GM18511 (cell line): ENCODE results near the gene ERCC1.
A peak's percentile ranks its signal among the peaks of the same experiment; 100 is the strongest.

Experiments used
- ATAC-seq: cut with Tn5 transposase; IDR thresholded peaks from one replicate; pipeline ENCODE4 v1.9.1; 2021; ENCODE audit warnings: mild to moderate bottlenecking, moderate library complexity; ENCODE audit not compliant: unreplicated experiment

The ERCC1 gene

DNA sequence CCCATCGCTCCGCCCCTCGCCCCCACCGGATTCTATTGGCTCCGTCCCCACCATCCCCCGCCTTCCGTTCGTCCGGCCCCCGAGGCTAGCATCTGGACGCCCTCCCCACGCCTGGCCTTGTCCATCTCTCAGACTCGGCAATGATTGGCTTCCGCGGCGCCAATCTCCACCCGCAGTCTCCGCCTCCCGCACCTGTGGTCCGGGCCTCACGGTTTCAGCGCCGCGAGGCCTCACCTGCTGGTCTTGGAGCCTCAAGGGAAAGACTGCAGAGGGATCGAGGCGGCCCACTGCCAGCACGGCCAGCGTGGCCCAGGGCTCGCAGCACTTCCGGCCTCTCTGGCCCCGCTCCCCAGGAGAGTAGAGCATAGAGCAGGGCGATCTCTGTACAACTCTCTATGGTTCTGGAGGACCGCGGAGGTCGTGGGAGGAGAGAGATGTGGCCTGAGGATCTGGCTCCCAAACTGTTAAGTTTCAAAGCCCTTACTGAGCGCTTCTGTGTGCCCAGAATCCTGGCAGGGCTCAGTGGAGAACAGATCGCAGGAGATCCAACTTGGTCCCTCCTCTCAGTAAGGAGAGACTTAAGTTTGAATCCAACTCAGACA, at the start of gene ERCC1:
TSS of gene ERCC1 (minus strand) at position 329 of the 602 bp plus-strand sequence. CDS start 543 bp downstream, outside the sequence.
- ATAC-seq: peak; percentile 63

DNA sequence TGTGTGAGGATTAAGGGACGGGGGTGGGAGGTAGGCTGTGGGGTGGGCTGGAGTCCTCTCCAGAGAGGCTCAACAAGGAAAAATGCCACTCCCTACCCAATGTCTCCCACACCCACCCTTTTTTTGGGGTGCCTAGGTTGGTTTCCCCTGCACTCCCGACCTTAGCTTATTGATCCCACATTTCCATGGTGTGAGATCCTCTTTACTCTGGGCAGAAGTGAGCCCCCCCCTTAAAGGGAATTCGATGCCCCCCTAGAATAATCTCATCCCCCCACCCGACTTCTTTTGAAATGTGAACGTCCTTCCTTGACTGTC, 49.6 kb upstream of the ERCC1 start:
- ATAC-seq: no peak

DNA sequence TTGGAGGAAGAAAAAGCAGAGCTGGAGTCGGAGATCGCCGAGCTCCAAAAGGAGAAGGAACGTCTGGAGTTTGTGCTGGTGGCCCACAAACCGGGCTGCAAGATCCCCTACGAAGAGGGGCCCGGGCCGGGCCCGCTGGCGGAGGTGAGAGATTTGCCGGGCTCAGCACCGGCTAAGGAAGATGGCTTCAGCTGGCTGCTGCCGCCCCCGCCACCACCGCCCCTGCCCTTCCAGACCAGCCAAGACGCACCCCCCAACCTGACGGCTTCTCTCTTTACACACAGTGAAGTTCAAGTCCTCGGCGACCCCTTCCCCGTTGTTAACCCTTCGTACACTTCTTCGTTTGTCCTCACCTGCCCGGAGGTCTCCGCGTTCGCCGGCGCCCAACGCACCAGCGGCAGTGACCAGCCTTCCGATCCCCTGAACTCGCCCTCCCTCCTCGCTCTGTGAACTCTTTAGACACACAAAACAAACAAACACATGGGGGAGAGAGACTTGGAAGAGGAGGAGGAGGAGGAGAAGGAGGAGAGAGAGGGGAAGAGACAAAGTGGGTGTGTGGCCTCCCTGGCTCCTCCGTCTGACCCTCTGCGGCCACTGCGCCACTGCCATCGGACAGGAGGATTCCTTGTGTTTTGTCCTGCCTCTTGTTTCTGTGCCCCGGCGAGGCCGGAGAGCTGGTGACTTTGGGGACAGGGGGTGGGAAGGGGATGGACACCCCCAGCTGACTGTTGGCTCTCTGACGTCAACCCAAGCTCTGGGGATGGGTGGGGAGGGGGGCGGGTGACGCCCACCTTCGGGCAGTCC, 49.0 kb upstream of the ERCC1 start:
- no peak for ATAC-seq

DNA sequence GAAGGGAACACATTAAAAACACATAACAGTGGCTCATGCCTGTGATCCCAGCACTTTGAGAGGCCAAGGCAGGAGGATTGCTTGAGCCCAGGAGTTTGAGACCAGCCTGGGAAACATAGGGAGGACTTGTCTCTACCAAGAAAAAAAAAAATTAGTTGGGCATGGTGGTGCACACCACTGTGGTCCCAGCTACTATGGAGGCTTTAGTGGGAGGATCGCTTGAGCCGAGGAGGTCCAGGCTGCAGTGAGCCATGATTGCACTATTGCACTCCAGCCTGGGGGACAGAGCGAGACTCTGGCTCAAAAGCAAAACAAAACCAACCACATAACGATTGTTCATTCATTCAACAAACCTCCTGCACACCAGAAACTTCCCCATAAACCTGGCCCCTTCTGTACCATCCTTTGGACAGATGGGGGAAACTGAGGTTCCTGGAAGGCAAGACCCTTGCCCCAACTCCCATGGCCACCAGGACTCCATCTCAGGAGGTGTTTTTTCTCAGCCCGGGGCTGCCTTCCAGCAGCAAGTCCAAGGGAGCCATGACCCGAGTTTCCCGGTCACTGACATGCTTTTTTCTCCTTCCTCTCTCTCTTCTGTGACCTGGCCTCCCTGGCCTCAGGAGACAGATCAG, 48.3 kb upstream of the ERCC1 start:
- ATAC-seq: no peak

DNA sequence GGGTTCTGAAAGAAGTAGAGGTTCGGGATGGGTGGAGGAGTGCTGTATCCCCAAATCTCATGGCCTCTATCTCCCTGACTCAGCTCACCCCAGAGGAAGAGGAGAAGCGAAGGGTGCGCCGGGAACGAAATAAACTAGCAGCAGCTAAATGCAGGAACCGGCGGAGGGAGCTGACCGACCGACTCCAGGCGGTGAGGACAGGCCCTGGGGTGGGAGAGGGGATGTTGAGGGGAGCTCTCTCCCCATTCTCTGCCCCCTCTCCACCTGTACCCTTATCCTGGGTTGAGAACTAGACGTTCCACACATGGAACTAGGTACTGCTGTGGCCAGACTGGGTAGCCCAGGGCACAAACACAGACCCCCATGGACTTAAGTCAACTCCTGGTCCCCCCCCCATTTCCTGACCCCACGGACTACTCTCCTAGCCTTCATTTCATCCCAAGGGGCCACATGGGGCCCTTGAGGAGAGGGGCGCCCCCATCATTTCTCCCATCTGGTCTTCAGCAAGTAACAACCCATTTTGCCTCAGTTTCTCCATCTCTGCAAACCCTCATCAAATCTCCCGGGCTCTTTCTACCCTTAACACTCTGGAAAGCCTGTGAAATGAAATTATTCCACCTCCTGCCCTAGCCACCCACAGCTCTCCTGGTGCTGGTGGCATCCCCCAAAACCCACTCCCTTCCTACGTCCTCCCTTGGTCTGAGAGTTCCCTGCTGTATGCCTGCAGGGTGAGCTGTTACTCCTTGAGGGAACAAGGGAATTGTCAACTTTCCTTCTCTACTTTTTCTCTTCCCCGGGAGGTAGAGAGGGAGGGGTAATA, 47.6 kb upstream of the ERCC1 start:
- no peak for ATAC-seq

DNA sequence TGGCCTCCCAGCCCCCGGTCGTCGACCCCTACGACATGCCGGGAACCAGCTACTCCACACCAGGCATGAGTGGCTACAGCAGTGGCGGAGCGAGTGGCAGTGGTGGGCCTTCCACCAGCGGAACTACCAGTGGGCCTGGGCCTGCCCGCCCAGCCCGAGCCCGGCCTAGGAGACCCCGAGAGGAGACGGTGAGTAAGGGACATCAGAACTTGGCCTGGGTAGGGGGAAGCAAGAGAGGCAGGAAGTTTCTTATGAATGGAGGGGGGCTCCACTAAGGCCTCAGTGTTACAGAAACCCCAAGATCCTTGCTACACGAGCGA, 47.0 kb upstream of the ERCC1 start:
- ATAC-seq: no peak

DNA sequence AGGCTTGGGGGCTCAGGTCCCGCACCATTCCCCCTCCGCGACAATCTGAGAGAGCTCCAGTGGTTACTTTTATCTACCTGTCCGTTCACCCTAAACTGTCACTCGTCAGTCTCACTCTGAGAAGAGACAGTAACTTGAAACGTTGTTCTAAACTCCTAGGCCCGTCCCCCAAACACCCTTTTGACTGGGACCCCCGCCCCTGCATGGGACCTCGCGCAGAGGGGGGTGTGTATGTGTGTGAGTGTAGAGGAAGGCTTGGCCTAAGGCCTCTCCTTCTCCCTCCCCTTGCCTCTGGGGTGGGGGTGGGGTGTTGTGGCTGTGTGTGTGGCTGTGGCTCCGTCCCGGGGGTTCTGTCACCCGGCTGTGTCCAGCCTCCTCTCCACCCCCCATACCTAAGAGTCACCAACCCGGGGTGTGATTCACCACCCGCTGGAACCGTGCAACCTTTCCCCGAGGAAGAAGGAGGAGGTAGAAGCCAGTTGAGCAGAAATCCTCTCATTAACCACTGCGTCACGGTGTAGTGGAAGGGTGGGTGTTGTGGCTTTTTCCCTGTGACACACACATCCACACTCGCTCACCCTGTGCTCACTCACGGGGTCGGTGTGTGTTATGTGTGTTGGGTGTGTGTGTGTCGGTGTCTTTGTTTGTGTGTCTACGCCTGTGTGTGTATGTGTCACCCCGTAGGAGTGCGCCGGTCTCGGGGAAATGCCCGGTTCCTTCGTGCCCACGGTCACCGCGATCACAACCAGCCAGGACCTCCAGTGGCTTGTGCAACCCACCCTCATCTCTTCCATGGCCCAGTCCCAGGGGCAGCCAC, 46.4 kb upstream of the ERCC1 start:
- ATAC-seq: no peak

DNA sequence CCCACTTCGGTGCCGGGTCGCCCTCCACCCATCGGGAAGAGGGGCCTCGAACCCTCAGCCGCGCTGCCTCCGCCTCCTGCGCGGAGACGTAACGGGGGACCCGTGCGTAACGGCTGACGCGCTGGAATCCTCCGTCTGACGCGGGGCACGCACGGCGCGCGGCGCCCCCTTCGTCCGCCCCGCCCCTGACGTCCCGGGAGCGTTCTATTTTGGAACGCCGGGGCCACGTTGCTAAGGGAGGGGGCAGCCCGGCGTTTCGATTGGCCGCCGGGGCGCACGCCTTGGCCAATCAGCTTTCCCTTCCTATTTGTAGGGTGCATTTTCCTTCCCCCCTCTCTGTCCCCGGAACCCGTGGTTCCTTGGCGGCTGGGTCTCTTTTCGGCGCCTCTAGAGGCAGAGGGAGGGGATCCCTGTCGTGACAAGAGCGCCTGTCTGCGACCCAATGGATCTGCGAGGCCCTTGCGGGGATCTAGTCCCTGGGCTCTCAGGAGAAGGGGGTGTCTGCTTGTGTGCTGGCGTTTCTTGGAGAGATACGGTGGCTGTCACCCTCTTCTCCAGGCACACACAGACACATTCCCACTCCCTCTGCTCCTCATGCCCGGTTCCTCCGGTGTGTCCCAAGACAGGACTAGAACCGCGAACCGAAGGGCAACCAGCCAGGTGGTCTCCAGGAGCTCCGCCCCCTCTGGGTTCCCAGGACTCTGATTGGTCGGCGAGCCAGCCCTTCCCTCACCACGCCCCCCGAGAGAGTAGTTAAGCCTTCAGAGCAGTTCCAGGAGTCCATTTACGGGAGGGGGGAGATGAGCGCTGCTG, 45.6 kb upstream of the ERCC1 start:
- peak; percentile 69 for ATAC-seq

DNA sequence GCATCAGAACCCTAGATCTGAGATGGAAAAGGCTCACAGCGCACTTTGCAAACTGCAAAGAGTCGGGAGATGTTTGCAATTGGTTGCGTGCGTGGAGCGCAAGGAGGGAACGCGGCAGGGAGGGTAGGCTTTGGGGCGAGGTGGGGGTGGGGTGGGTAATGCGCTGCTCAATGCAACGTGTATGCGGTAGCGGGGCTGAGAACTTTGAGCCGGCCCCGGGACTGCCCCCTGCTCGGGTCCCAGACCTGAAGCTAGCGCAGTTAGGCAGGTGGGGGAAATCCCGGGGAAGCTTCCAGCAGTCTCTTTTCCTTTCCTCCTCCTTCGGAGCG, 45.0 kb upstream of the ERCC1 start:
- peak; percentile 20 for ATAC-seq

DNA sequence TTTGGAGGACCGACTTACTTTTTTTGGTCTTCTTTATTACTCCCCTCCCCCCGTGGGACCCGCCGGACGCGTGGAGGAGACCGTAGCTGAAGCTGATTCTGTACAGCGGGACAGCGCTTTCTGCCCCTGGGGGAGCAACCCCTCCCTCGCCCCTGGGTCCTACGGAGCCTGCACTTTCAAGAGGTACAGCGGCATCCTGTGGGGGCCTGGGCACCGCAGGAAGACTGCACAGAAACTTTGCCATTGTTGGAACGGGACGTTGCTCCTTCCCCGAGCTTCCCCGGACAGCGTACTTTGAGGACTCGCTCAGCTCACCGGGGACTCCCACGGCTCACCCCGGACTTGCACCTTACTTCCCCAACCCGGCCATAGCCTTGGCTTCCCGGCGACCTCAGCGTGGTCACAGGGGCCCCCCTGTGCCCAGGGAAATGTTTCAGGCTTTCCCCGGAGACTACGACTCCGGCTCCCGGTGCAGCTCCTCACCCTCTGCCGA, 44.5 kb upstream of the ERCC1 start:
- ATAC-seq: no peak

DNA sequence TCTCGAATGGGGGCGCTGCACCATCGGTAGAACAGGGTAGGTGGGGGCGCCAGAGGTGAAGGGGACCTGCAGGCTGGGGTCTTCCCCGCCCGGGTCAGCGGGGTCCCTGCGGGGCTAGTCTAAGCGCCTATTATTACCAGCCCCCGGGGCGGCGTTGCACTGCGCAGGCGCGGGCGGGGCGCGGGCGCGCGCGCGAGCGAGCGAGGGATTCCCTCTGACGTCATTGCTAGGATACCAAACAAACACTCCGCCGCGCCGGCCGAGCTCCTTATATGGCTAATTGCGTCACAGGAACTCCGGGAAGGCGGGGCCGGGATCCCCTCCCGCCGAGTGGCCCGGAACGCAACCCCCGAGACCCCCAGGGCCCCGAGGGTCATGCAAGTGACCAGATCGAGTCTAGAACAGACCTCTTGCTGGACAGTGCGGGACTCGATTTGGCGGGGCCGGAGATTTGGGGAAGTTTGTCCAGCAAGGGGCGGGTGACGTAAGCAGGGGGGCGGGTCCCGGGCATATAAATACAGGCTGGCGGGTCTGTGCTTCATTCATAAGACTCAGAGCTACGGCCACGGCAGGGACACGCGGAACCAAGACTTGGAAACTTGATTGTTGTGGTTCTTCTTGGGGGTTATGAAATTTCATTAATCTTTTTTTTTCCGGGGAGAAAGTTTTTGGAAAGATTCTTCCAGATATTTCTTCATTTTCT, 43.9 kb upstream of the ERCC1 start, which contains the start of gene FOSB:
TSS of gene FOSB (plus strand) at position 541 of the 703 bp plus-strand sequence. CDS start 591 bp downstream, outside the sequence.
- ATAC-seq: peak; percentile 39

DNA sequence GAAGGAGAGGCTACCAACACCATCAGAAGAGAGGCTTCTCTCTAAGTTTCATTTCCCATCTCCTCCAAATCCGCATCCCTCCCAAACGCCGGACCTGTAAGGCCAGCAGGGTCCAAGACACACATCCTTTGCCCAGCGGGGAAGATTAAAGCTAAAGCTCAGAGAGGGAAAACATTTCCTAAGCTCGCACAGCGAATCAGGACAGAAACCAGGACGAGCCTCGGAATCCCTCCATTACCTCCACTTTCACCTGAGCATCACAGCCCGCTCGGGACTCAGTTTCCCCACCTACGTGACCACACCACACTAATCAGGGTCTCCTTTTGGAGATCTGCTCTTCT, 43.4 kb upstream of the ERCC1 start:
- no peak for ATAC-seq

DNA sequence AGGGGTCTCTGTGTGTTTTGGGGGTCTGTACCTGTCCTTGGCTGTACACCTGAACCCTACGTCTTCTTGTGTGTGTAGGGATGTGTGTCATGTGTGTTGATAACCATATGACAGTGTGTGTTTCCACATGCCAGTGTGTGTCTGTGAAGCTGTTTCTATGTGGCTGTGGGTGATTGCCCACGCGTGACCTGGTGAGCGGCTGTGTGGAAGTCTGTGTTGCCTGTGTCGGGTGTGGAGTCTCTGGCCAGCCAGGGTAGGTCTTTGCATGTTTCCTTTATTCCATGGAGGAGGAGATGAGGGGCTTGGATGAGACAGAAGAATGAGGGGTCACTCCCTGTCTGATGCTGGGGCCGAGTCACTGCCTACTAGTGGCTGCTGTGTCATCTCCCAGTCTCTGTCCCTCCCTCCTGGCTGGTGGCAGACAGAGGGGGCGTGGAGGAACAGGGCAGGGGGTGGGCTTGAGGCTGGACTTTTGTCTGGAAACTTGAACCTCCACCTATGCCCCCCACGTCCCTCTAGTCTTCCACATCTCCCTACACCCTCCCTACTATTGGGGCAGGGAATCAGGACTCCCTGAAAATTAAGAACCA, 41.2 kb upstream of the ERCC1 start:
- ATAC-seq: no peak

DNA sequence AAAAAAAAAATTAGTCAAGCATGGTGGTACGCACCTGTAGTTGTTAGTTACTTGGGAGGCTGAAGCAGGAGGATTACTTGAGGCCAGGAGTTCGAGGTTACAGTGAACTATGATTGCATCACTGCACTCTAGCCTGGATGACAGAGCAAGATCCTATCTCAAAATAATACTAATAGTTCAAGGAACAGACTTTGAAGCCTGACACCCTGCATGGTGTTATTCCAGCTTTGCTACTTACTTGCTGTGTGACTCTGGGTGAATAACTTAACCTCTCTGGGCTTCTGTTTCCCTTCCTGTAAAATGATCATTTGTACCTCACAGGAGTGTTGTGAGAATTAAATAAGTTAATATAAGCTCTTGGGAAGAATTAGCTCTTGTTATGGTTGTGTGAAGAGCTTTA, 40.6 kb upstream of the ERCC1 start:
- no peak for ATAC-seq

DNA sequence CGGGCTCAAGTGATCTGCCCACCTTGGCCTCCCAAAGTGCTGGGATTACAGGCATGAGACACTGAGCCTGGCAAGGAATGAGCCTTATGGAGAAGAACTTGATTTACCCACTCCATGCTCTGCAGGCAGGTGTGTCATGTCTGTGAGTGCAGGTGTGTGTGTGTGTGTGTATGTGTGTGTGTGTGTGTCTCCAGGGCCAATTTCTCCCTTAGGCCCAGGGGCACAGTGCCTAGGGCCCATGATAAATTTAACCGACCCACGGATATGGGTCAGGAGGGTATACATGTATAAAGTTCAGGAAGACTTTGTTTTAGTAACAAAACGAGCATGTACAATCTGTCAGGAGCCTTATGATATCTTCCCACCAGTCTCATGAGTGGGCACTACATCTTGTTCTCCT, 39.5 kb upstream of the ERCC1 start:
- ATAC-seq: no peak

DNA sequence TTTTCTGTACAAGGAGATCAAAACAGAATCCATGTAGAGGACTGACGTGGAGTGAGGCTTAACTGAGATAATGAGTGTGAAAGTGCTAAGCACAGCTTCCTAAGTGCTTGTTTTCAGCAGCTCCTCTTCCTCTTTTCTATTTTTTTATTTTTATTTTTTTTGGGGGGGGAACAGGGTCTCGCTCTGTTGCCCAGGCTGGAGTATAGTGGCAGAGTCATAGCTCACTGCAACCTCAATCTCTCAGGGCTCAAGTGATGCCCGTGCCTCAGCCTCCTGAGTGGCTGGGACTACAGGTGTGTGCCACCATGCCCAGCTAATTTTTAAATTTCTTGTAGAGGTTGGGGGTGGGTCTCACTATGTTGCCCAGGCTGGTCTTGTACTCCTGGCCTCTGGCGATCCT, 38.5 kb upstream of the ERCC1 start:
- ATAC-seq: no peak

DNA sequence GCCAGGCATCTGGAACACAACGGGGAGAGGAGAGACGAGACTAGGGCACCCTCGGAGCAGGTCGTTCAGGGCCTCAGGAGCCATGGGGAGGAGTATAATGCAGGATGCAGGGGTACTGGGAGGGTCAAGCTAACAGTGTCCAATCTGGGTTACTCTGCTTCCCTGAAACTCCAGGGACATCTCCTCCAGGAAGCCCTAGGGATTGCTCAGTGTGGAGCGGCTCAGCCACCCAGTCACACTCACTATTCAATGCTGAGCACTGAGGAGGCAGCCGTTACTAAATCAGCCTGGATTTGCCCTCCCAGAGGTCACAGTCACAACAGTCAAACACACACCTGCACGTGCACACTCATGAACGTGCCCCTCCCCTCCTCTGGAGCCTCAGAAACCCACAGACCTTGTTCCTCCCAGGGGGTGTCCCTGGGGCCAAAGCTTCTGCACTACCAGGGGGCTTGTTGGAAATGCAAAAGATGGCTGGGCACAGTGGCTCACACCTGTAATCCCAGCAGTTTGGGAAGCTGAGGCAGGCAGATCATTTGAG, 37.2 kb upstream of the ERCC1 start:
- ATAC-seq: no peak

DNA sequence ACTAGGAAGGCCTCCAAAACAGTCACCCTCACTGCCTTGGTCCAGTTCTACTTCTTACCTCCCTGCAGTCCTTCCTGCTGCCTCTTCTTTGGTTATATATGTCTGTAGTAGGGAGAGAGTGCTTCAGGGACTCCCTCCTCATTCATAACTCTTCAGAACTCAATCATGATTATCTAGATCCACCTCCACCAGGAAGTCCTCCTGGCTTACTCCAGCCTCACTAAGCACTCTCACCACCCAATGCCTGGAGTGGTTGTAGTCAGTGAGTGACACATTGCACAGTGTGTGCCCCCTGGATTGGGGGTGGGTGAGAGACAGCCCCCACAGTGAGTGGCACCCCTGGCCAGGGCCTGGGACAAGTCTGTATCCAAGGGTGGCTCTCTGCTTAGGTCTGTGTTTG, 34.1 kb upstream of the ERCC1 start:
- no peak for ATAC-seq

DNA sequence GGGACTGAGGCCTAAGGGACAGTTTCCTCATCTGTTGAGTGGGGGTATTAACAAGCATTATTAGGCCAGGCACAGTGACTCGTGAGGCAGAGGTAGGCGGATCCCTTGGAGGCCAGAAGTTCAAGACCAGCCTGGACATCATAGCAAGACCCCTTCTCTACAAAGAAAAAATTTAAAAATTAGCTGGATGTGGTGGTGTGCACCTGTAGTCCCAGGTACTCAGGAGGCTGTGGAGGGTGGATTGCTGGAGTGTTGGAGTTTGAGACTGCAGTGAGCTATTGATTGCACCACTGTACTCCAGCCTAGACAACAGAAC, 32.7 kb upstream of the ERCC1 start:
- no peak for ATAC-seq
